ENCODE data around the gene DUSP10. TPM values are rescaled to one million over a fixed set of nuclear protein-coding genes. Genes with fewer than 3 reads are reported as not detected.

DUSP10 gene
- total RNA-seq, 1 experiment from 2014 or later, result 1.7 TPM

- Histone ChIP-seq H3K4me2 (ENCODE audit: low read length) (no peak overlapping the region), H3K9me3 (ENCODE audit: control insufficient read depth in 1 of 2, insufficient read depth in 1 of 2, low read depth in 1 of 2, low read length in 2 of 2) (no peaks in the 10 kb centered on the region), H3K36me3 (ENCODE audit: control insufficient read depth in 1 of 2, insufficient read depth in 2 of 2, low read length in 2 of 2) (no peaks in the 10 kb centered on the region), H3K4me3 (replicated peaks in 1 of 2; ENCODE audit: low read depth in 1 of 2, low read length in 2 of 2) (no peak overlapping the region), H4K20me1 (ENCODE audit: insufficient read depth) (no peaks in the 10 kb centered on the region), H3K27me3 (ENCODE audit: insufficient read depth, low read length) (no peaks in the 10 kb centered on the region), H3K9ac (ENCODE audit: low read length) (no peak overlapping the region), H3K79me2 (ENCODE audit: insufficient read depth, low read length) (no peaks in the 10 kb centered on the region), H3K27ac (ENCODE audit: low read depth, low read length) (no peak overlapping the region), H2AFZ (ENCODE audit: low read depth, low read length, poor library complexity, severe bottlenecking) (no peak overlapping the region), H3K4me1 (ENCODE audit: control insufficient read depth in 1 of 2, insufficient read depth in 2 of 2, low read length in 2 of 2) (no peaks in the 10 kb centered on the region), H3K9me2 (ENCODE audit: insufficient read depth) (no peaks in the 10 kb centered on the region)
- DNase-seq (ENCODE audit: low read depth, low spot score), result no peak
- intact Hi-C loops (cut with micrococcal nuclease), result no loop called here
- POLR2A ChIA-PET, result no interaction called here
- TF ChIP-seq ELF1 (IDR thresholded peaks at IDR 0.05; ENCODE audit: borderline replicate concordance, low read depth) (no peak), SIN3A (IDR thresholded peaks at IDR 0.05; ENCODE audit: low read depth) (no peak), CEBPB (IDR thresholded peaks at IDR 0.05; ENCODE audit: low read depth) (no peak)
- ATAC-seq, result no peak
- RAD21 ChIA-PET (ENCODE audit: low non-redundant PET in 1 of 2, low total read pairs in 2 of 2, uncharacterized antibody in 2 of 2, unreplicated experiment in 2 of 2), result no interaction called here
- BruUV-seq (replicated peaks), result no TSS peak
- CTCF ChIA-PET, result no interaction called here
Observed at GRCh38 chr1:221788466-221788865, 46.6 kb upstream of the DUSP10 start.

- no peaks in the 10 kb centered on the region for H3K36me3 ChIP-seq (ENCODE audit: control insufficient read depth in 1 of 2, insufficient read depth in 2 of 2, low read length in 2 of 2)
- H3K4me1 ChIP-seq (ENCODE audit: control insufficient read depth in 1 of 2, insufficient read depth in 2 of 2, low read length in 2 of 2), result no peaks in the 10 kb centered on the region
- H3K9me2 ChIP-seq (ENCODE audit: insufficient read depth), result no peaks in the 10 kb centered on the region
- no peak overlapping the region for H3K9ac ChIP-seq (ENCODE audit: low read length)
- no peak overlapping the region for H2AFZ ChIP-seq (ENCODE audit: low read depth, low read length, poor library complexity, severe bottlenecking)
- no peaks in the 10 kb centered on the region for H3K9me3 ChIP-seq (ENCODE audit: control insufficient read depth in 1 of 2, insufficient read depth in 1 of 2, low read depth in 1 of 2, low read length in 2 of 2)
- no TSS peak for BruUV-seq (replicated peaks)
- no peak for ATAC-seq
- TF ChIP-seq CTCF (IDR thresholded peaks at IDR 0.05 in 2 of 3, conservative IDR thresholded peaks at IDR 0.05 in 1 of 3; ENCODE audit: borderline replicate concordance in 1 of 3, insufficient read depth in 1 of 3, low read depth in 2 of 3, low read length in 2 of 3) (no peak), CEBPB (IDR thresholded peaks at IDR 0.05; ENCODE audit: low read depth) (no peak), ATF3 (IDR thresholded peaks at IDR 0.05) (no peak), RAD21 (IDR thresholded peaks at IDR 0.05; ENCODE audit: low read depth) (no peak), ZNF274 (IDR thresholded peaks at IDR 0.05; ENCODE audit: low read depth, low read length) (no peak), CBX3 (IDR thresholded peaks at IDR 0.05; ENCODE audit: low read depth) (no peak), EGR1 (IDR thresholded peaks at IDR 0.05; ENCODE audit: low read depth) (no peak)
- H3K4me3 ChIP-seq (replicated peaks in 1 of 2; ENCODE audit: low read depth in 1 of 2, low read length in 2 of 2), result no peak overlapping the region
- intact Hi-C loops (cut with micrococcal nuclease), result no loop called here
- POLR2A ChIA-PET, result no interaction called here
- no peak overlapping the region for H3K27ac ChIP-seq (ENCODE audit: low read depth, low read length)
- no peaks in the 10 kb centered on the region for H3K27me3 ChIP-seq (ENCODE audit: insufficient read depth, low read length)
- H3K4me2 ChIP-seq (ENCODE audit: low read length), result no peak overlapping the region
- RAD21 ChIA-PET (ENCODE audit: low non-redundant PET in 1 of 2, low total read pairs in 2 of 2, uncharacterized antibody in 2 of 2, unreplicated experiment in 2 of 2), result no interaction called here
- H3K79me2 ChIP-seq (ENCODE audit: insufficient read depth, low read length), result no peaks in the 10 kb centered on the region
- DNase-seq (ENCODE audit: low read depth, low spot score), result no peak
- CTCF ChIA-PET, result no interaction called here
- no peaks in the 10 kb centered on the region for H4K20me1 ChIP-seq (ENCODE audit: insufficient read depth)
Observed at GRCh38 chr1:221786647-221787046, 44.8 kb upstream of the DUSP10 start.

Data from HCT116 (cell line).